ENCODE results near the gene STEAP1. TPM values are rescaled to one million over a fixed set of nuclear protein-coding genes. Genes with fewer than 3 reads are reported as not detected.
"Not testable (repeated sequence)": the region's sequence is repeated elsewhere in the genome, so short reads cannot be mapped to it uniquely, and the experiment has no call there.

Gene STEAP1
- total RNA-seq, 1 donor: 83.4 TPM

GRCh38 chr7:90178679-90179278 is 24.5 kb downstream of the STEAP1 start:
- H3K4me3 ChIP-seq (ENCODE audit: low read depth, low read length): no peak overlapping the region
- peak; percentile 69 for DNase-seq (ENCODE audit: low read depth)
- no peak for TF ChIP-seq CTCF (IDR thresholded peaks at IDR 0.05; ENCODE audit: insufficient read depth, low read length)

GRCh38 chr7:90180011-90180585 is 25.8 kb downstream of the STEAP1 start:
- DNase-seq (ENCODE audit: low read depth): peak; percentile 89

GRCh38 chr7:90180649-90181048 is 26.4 kb downstream of the STEAP1 start:
- DNase-seq (ENCODE audit: low read depth): no peak
- no peak overlapping the region for H3K4me3 ChIP-seq (ENCODE audit: low read depth, low read length)
- TF ChIP-seq CTCF (IDR thresholded peaks at IDR 0.05; ENCODE audit: insufficient read depth, low read length): no peak

More at GRCh38 chr7:90180011-90180585, 25.8 kb downstream of the STEAP1 start:
- TF ChIP-seq CTCF (IDR thresholded peaks at IDR 0.05; ENCODE audit: insufficient read depth, low read length): no peak
- no peak overlapping the region for H3K4me3 ChIP-seq (ENCODE audit: low read depth, low read length)

DNA sequence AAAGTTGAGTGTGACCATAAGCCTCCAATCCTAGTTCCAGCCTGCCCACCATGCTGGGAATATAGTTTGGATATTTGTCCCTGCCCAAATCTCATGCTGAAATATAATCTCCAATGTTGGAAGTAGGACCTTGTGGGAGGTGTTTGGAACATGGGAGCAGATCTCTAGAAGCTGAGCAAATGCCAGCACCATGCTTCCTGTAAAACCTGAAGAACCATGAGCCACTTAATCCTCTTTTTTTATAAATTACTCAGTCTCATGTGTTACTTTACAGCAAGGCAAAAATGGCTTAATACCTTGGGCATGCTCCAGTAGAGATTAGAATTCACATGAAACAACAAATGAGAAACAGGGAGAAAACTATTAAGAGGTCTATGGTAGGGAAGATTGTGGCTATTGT is 27.2 kb downstream of the STEAP1 start:
- DNase-seq (ENCODE audit: low read depth): peak; percentile 33
- no peak overlapping the region for H3K4me3 ChIP-seq (ENCODE audit: low read depth, low read length)
- TF ChIP-seq CTCF (IDR thresholded peaks at IDR 0.05; ENCODE audit: insufficient read depth, low read length): no peak

DNA sequence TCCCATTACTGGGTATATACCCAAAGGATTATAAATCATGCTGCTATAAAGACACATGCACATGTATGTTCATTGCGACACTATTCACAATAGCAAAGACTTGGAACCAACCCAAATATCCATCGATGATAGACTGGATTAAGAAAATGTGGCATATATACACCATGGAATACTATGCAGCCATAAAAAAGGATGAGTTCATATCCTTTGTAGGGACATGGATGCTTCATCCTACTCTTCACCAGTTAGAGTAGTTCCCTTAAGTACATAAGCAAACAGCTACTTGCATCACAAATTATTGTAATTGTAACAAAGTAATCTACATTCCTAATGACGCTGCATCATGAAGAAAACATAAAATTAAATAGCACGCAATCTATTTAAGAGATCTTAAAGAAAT is 32.0 kb downstream of the STEAP1 start:
- H3K4me3 ChIP-seq (ENCODE audit: low read depth, low read length); DNase-seq (ENCODE audit: low read depth): not testable (repeated sequence)

GRCh38 chr7:90187507-90188050 is 33.3 kb downstream of the STEAP1 start:
- DNase-seq (ENCODE audit: low read depth): no peak
- no peak for TF ChIP-seq CTCF (IDR thresholded peaks at IDR 0.05; ENCODE audit: insufficient read depth, low read length)
- H3K4me3 ChIP-seq (ENCODE audit: low read depth, low read length): no peak overlapping the region

DNA sequence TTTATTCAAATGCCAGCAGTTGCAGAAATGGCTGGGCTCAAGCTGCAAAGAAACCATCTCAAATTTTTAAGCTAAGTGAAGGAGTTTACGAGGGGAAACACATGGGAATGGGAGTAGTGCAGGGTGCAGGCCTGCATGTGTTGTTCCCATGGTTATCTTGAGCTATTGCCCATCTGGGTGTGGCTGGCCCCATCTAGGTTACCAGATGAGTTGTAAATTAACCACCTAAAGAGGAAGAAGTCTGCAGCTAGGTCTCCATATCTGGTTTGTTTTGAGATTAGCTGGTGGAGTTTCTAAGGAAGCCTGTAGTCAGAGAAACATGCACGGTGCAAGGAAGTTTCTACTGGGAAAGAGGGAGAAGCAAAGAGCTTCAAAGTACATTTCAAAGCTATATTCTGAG is 34.0 kb downstream of the STEAP1 start:
- no peak overlapping the region for H3K4me3 ChIP-seq (ENCODE audit: low read depth, low read length)
- TF ChIP-seq CTCF (IDR thresholded peaks at IDR 0.05; ENCODE audit: insufficient read depth, low read length): no peak
- DNase-seq (ENCODE audit: low read depth): no peak
